Measurements from ENCODE around the gene MACROD1.

The MACROD1 gene

GRCh38 chr11:64089493-64089892, 76.4 kb downstream of the MACROD1 start:
- no peak for DNase-seq

GRCh38 chr11:64089027-64089360, 76.9 kb downstream of the MACROD1 start:
- no peak for DNase-seq

GRCh38 chr11:64088162-64089026, 77.5 kb downstream of the MACROD1 start:
- DNase-seq, result no peak

- DNase-seq, result no peak
Measured at GRCh38 chr11:64086258-64087123, 79.4 kb downstream of the MACROD1 start.

GRCh38 chr11:64085906-64086257, 80.0 kb downstream of the MACROD1 start:
- DNase-seq, result no peak

GRCh38 chr11:64084951-64085710, 80.8 kb downstream of the MACROD1 start:
- DNase-seq, result no peak

GRCh38 chr11:64084146-64084950, 81.6 kb downstream of the MACROD1 start:
- no peak for DNase-seq

GRCh38 chr11:64083398-64084080, 82.4 kb downstream of the MACROD1 start:
- DNase-seq, result no peak

- DNase-seq, result no peak
Measured at GRCh38 chr11:64081745-64082442, 84.0 kb downstream of the MACROD1 start.

- DNase-seq, result no peak
Measured at GRCh38 chr11:64080390-64080789, 85.5 kb downstream of the MACROD1 start.

GRCh38 chr11:64078905-64079304, 87.0 kb downstream of the MACROD1 start:
- no peak for DNase-seq

GRCh38 chr11:64078284-64078683, 87.6 kb downstream of the MACROD1 start:
- no peak for DNase-seq

- DNase-seq, result no peak
Measured at GRCh38 chr11:64077607-64078006, 88.3 kb downstream of the MACROD1 start.

GRCh38 chr11:64076758-64077157, 89.2 kb downstream of the MACROD1 start:
- DNase-seq, result no peak

GRCh38 chr11:64074239-64074638, 91.7 kb downstream of the MACROD1 start:
- no peak for DNase-seq

GRCh38 chr11:64073542-64073941, 92.4 kb downstream of the MACROD1 start:
- DNase-seq, result no peak

GRCh38 chr11:64072871-64073270, 93.0 kb downstream of the MACROD1 start:
- DNase-seq, result no peak

- DNase-seq, result no peak
Measured at GRCh38 chr11:64072403-64072802, 93.5 kb downstream of the MACROD1 start.

- DNase-seq, result no peak
Measured at GRCh38 chr11:64071849-64072248, 94.1 kb downstream of the MACROD1 start.

- DNase-seq, result no peak
Measured at GRCh38 chr11:64070314-64070681, 95.6 kb downstream of the MACROD1 start.

Measured in GOT3 (cell line).